Calu3 (cell line): Measurements from ENCODE around the gene DNPEP. TPM values are rescaled to one million over a fixed set of nuclear protein-coding genes. Genes with fewer than 3 reads are reported as not detected.

ENCODE experiments used
- BruUV-seq: library from RNA; stranded (reverse); fragments of 400-500 nt; replicated peaks from 2 replicates; lab custom pipeline; 2021; lab: Mats Ljungman, UMichigan
- CTCF ChIA-PET: fragments of 300-600 bp; sonication (Branson Sonifier 250); formaldehyde crosslinking; loops from one replicate; lab custom pipeline; 2022; ENCODE audit warnings: antibody characterized with exemption; lab: Charles Lee
- DNase-seq: peaks from one replicate; pipeline ENCODE4 v3.0.0; 2022
- H3K27ac Mint-ChIP-seq: one replicate; pipeline ENCODE4 v1.8.0; 2022; ENCODE audit warnings: mixed read lengths; ENCODE audit not compliant: unreplicated experiment
- H3K27me3 Mint-ChIP-seq: one replicate; pipeline ENCODE4 v1.8.0; 2022; ENCODE audit warnings: mixed read lengths; ENCODE audit not compliant: unreplicated experiment
- H3K36me3 Mint-ChIP-seq: one replicate; pipeline ENCODE4 v1.8.0; 2022; ENCODE audit warnings: mild to moderate bottlenecking, moderate library complexity, mixed read lengths; ENCODE audit not compliant: insufficient read depth, unreplicated experiment
- H3K4me1 Mint-ChIP-seq: one replicate; pipeline ENCODE4 v1.8.0; 2022; ENCODE audit warnings: mild to moderate bottlenecking, low read depth, mixed read lengths; ENCODE audit not compliant: unreplicated experiment
- H3K4me3 Mint-ChIP-seq: one replicate; pipeline ENCODE4 v1.8.0; 2022; ENCODE audit warnings: mild to moderate bottlenecking, low read depth, moderate library complexity, mixed read lengths; ENCODE audit not compliant: unreplicated experiment
- H3K9me3 Mint-ChIP-seq: one replicate; pipeline ENCODE4 v1.8.0; 2022; ENCODE audit warnings: low read depth, mixed read lengths; ENCODE audit not compliant: unreplicated experiment
- CTCF ChIP-seq: fragments of 200-600 bp; IDR thresholded peaks from one replicate; pipeline ENCODE4 v1.8.0; 2022; ENCODE audit warnings: antibody characterized with exemption; ENCODE audit not compliant: unreplicated experiment
- intact Hi-C: fragments of 100-400 bp; cut with micrococcal nuclease; formaldehyde crosslinking; loops from one replicate; pipeline ENCODE4 v1.10.0; 2022; ENCODE audit not compliant: unreplicated experiment
- total RNA-seq: library from RNA; stranded (reverse); gene quantifications from 2 replicates; pipeline ENCODE4 v1.2.3, GENCODE V29; 2022

DNPEP gene
- total RNA-seq, 1 experiment from 2014 or later: 75.1 TPM

- no peak for TF ChIP-seq CTCF
- no TSS peak for BruUV-seq
- peaks cover 4% of the 10 kb centered on the region for H3K36me3 Mint-ChIP-seq
- H3K27ac Mint-ChIP-seq: no peak overlapping the region
- no peaks in the 10 kb centered on the region for H3K4me1 Mint-ChIP-seq
- no peaks in the 10 kb centered on the region for H3K9me3 Mint-ChIP-seq
- peaks cover 78% of the 10 kb centered on the region for H3K27me3 Mint-ChIP-seq
- no peak overlapping the region for H3K4me3 Mint-ChIP-seq
- CTCF ChIA-PET: no interaction called here
- no peak for DNase-seq
- intact Hi-C loops: no loop called here
Observed at GRCh38 chr2:219354582-219354981, 33.1 kb downstream of the DNPEP start.

GRCh38 chr2:219353129-219353528 lies 34.6 kb downstream of the DNPEP start:
- Mint-ChIP-seq H3K36me3 (no peaks in the 10 kb centered on the region), H3K9me3 (no peaks in the 10 kb centered on the region), H3K4me1 (no peaks in the 10 kb centered on the region), H3K4me3 (no peak overlapping the region), H3K27ac (no peak overlapping the region), H3K27me3 (peaks cover 78% of the 10 kb centered on the region)
- DNase-seq: no peak
- BruUV-seq: no TSS peak
- intact Hi-C loops: loop anchor here (2.0 kb wide), 1 partner anchor 192 kb away; the partner anchor contains the start of gene NHEJ1
- TF ChIP-seq CTCF: no peak
- CTCF ChIA-PET: interaction anchor here (0.8 kb wide), 1 partner anchor 8 kb away, joined by 3 read pairs; no protein-coding TSS in a partner anchor

- H3K4me3 Mint-ChIP-seq: no peak overlapping the region
- H3K27me3 Mint-ChIP-seq: peaks cover 82% of the 10 kb centered on the region
- TF ChIP-seq CTCF: peak; percentile 76
- H3K4me1 Mint-ChIP-seq: no peaks in the 10 kb centered on the region
- no peak overlapping the region for H3K27ac Mint-ChIP-seq
- CTCF ChIA-PET: no interaction called here
- peak; percentile 81 for DNase-seq
- BruUV-seq: no TSS peak
- intact Hi-C loops: loop anchor here (2.0 kb wide), 1 partner anchor 192 kb away; the partner anchor contains the start of gene NHEJ1
- no peaks in the 10 kb centered on the region for H3K9me3 Mint-ChIP-seq
- no peaks in the 10 kb centered on the region for H3K36me3 Mint-ChIP-seq
Observed at GRCh38 chr2:219352448-219353023, 35.2 kb downstream of the DNPEP start.

GRCh38 chr2:219350710-219351221 lies 36.9 kb downstream of the DNPEP start:
- Mint-ChIP-seq H3K27me3 (peaks cover 83% of the 10 kb centered on the region), H3K36me3 (no peaks in the 10 kb centered on the region), H3K4me3 (no peak overlapping the region), H3K4me1 (no peaks in the 10 kb centered on the region), H3K9me3 (no peaks in the 10 kb centered on the region), H3K27ac (no peak overlapping the region)
- no peak for DNase-seq
- CTCF ChIA-PET: interaction anchor here (0.6 kb wide), 1 partner anchor 837 kb away, joined by 3 read pairs; no protein-coding TSS in a partner anchor
- no peak for TF ChIP-seq CTCF
- intact Hi-C loops: no loop called here
- BruUV-seq: no TSS peak
